A172 (cell line): Measurements from ENCODE around the gene ATP8A2. TPM values are rescaled to one million over a fixed set of nuclear protein-coding genes. Genes with fewer than 3 reads are reported as not detected.

Source experiments
- DNase-seq: peaks from one replicate; pipeline ENCODE4 v3.0.0-alpha.2; 2015; ENCODE audit warnings: low spot score
- total RNA-seq: library from RNA; depleted of rRNA; stranded (reverse); fragments of >200 nt; shearing (Covaris generic); gene quantifications from 2 replicates; pipeline ENCODE4 v1.2.3, GENCODE V29; 2014

ATP8A2 gene
- total RNA-seq, 1 experiment from 2014 or later, result 1.1 TPM

DNA sequence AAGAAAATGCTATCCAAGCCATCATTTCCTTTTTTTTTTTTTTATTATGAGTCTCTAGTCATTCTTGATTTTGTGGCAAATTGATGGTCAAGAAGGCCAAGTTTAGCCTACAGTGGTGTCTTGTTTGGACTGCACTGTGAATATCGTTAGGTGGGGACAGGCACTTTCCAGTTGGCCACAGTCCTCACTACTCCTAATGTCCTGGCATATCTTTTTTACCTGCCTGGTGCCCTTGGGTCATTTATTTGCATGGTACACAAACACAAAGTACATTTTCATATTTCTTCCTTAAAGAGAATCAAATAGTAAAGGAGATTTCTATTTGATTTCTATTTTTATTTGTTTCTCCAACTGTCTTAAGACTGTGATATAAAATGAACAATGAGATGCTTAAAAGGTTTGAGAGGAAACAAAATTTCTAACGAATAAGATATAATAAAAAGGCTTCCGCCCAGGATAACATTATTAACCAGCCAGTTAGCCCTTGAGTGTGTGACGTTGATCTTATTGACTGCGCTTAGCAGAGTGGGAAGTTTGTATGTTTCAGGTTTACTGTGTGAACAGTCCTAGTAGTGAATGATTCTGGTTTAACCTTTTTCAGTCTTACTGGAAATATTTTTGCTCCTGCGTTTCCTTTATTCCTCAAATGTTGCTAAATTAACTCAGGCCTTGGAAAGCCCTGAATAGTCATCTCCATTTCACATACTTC lies 312.0 kb downstream of the ATP8A2 start:
- DNase-seq, result no peak

DNA sequence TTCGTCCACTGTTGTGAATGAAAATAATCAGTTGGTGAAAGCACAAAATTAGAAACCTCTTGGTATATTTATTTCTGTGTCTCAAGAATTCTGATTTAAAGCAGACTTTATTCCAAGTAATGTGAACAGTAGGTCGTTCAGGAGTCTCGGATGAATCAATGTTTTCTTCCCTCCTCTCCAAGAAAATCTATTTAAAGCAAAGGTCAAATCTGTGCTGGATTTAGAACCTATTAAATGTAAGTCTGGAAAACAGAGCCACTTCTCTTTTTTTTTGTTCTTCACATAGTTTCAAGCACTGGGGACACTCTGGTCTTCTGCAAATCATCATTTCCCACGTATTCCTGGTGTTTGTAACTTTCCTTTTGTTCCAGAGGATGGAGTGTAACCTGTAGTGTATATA lies 312.7 kb downstream of the ATP8A2 start:
- DNase-seq, result no peak

- DNase-seq, result no peak
Observed at GRCh38 chr13:25686831-25687470, 315.2 kb downstream of the ATP8A2 start.

DNA sequence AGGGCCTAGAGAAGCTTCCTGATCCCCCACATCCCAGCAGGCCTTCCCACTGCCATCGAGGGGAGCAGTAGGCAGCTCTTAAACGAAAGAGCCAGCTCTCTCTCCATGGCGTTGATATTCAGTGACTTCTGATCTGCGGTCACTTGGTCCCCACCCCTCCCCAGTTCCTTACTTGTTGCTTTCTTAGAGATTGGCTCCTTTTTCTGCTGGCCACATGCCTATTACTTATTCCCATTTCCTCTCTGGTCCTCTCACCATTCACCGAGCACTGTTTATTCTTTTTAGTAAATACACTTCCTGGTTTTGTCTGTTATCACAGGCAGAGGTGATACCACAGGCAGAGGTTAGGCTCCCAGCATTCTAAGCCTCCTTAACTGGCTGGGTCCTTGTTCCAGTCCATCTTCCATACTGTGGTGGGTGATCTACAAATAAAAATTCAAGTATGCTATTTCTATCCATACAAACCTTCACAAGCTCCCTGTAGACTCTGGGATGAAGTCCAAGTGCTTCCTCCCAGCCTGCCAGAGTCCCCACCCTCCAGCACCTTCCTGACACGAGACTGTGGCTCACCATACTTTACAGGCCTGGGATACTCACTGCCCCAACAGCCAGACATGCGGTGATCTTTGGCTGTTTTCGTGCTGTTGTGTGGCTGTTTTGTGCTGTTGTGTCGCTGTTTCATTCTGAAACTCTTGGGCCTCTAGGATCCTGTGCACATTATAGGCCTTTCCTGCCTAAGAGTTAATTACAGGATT lies 315.9 kb downstream of the ATP8A2 start:
- peak; percentile 27 for DNase-seq

- no peak for DNase-seq
Observed at GRCh38 chr13:25688536-25688935, 316.8 kb downstream of the ATP8A2 start.

- DNase-seq, result no peak
Observed at GRCh38 chr13:25689539-25689938, 317.8 kb downstream of the ATP8A2 start.

DNA sequence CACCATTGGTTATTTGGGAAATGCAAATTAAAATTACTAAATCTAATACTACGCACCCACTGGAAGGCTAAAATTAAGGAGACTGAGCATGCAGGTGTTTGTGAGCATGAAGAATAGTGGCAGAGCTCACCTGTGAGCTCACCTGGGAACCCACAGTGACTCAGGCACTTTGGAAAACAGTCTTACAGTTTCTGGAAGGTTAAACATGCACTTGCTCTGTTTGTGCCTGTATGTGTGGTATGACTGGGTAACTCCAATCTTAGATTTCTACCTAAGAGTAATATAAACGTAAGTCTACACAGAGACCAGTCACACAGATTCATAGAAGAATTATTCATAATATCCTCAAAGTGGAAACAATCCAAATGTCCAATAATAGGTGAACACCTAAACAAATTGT lies 318.8 kb downstream of the ATP8A2 start:
- no peak for DNase-seq

- DNase-seq, result no peak
Observed at GRCh38 chr13:25691654-25692053, 319.9 kb downstream of the ATP8A2 start.

DNA sequence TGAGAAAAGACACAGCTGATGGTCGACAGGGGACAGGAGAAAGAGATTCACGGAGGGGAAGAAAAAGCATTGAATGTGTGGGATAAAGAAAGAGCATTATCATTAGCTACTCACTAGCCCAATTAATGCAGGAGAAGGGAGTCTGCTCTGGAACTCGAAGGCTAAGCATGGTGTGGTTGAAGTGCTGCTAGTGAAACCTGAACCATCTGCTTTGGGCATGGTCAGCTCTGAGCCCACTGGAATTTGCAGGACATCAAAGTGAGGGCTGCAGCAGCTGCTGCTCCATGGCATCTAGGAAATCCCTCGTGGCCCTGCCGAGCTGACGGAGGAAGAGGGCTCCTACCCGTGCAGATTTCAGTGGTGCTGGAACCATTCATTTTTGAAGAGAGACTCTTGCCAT lies 320.3 kb downstream of the ATP8A2 start:
- no peak for DNase-seq

DNA sequence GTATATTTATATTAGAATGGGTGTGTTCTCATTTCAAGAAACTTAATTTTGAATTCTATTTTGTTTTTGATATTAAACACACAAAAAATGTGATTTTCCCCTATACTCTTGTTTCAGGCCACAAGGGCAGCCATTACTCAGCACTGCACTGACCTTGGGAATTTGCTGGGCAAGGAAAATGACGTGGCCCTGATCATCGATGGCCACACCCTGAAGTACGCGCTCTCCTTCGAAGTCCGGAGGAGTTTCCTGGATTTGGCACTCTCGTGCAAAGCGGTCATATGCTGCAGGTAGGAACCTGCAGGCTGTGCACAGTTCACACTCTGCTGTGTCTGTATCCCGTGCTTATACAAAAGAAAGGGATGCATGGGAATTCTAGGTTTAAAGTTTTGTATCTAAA lies 327.3 kb downstream of the ATP8A2 start:
- DNase-seq, result peak; percentile 78

DNA sequence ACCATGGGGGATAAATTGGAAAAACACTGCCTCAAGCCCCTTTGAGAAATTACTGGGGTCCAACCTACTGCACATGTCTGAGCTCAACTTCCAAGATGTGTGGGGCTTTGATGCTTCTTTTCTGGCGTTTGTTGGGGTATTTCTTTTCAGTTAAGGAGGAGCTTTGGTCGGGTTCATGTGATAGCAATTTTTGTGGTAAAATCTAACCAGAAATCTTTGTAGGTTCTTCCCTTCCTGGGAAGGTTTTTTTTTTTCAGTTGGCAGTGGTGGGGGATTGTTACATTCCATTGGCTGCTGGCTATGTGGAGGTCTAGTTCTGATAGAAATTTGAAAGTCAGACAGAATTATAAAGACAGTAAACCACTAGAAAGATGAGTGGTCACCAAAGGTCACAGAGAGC lies 327.8 kb downstream of the ATP8A2 start:
- DNase-seq, result peak; percentile 13

GRCh38 chr13:25701304-25701703 lies 329.5 kb downstream of the ATP8A2 start:
- no peak for DNase-seq

DNA sequence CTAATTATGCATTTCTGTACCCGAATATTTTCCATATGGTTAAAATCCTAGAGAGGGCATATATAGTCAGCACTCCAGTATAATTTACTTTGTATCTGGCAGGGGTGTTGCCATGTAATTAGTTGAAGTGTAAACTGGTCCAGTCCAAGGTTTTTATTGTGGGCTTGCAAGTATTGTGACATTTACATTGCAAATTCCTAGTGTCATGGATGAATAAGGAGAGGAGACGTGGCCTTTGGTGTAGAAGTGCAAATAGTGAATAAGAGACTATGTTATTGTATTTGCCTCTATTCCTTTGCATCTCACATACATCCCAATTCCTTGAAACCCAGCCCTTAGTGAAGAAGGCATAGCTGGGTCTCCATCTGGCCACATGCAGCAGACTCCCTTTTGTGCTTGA lies 330.6 kb downstream of the ATP8A2 start:
- no peak for DNase-seq

DNA sequence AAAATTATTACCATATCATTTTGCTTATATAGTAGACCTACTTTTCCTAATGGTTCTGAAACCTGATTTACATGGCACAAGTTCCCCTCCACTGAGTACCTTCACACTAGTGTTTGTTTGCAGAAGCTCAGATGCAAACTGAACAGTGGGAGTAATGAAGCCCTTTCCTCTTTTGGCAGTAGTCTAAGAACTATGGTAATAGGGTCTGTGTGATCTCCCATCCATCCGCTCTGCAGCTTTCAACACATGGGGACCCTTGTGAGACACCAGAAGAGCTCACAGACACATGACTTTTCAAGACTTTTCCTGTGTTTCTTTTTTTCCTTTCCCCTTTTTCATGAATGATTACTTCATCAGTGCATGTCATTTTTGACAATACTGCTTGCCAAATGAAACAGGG lies 336.0 kb downstream of the ATP8A2 start:
- DNase-seq, result no peak

DNA sequence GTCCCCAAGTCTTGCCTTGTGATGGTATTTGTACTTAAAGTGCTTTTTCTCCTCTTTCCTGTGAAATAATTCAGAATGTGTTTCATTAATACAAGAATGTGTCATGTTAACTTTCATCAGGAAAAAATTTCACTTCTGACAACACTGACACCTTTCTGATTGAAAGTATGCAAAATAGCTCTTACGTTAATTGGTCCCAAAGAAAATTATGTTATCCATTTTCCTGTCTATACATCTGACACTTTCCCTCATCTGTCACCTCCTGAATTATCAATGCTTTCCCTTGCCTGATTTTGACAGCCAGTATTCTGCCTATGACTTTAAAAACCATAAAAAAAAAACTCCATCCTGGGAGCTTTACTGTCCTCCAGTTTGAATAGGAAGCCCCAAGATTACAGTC lies 336.5 kb downstream of the ATP8A2 start:
- no peak for DNase-seq

- no peak for DNase-seq
Observed at GRCh38 chr13:25709088-25709487, 337.3 kb downstream of the ATP8A2 start.

DNA sequence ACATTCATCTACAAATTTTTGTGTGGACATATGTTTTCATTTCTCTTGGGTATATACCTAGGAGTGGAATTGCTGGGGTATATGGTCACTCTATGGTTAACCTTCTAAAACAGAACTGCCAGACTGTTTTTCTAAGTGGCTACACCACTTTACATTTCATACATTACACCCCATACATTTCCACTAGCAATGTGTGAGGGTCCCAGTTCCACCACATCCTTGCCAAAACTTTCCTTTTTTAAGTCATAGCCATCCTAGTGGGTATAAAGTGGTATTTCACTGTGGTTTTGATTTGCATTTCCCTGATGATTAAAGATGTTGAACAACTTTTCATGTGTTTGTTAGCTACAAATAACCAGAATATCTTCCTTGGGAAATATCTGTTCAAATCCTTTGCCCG lies 344.0 kb downstream of the ATP8A2 start:
- no peak for DNase-seq

GRCh38 chr13:25717666-25718197 lies 346.0 kb downstream of the ATP8A2 start:
- DNase-seq, result no peak

DNA sequence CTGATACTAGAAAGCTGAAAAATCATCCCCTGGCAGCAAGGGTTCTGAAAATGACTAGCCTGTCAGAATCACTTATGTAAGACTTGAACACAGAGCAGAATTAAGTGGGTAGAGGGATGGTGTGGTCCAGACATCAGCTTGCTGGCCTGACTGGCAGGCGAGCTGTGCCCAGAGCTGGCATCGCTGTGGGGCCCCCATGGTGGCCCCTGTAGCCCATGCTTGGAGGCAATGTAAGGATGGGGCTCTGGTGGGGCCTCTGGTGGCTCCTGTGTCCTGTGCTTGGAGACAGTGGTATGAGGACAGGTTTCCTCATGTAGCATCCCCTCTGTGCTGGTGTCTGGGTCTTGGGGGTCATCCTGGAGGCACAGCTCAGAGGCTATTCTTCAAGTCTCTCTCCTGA lies 347.9 kb downstream of the ATP8A2 start:
- no peak for DNase-seq

DNA sequence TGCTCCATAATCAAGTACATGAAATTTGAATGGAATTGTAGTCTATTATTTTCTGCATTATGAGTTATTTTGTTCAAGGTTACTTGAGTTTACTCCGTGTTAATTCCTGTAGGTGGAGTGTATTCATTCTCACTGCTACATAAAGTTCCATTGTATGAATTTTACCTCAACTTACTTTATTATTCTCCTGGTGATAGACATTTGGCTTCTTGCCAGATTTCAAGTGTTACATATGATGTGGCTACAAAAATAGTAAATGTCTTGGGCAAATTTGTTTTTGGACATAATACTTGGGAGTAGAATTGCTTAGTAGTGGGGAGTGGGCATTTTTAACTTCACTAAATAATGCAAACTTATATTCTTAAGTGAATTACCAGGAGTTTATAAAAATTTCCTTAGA lies 351.1 kb downstream of the ATP8A2 start:
- no peak for DNase-seq

- no peak for DNase-seq
Observed at GRCh38 chr13:25725104-25725503, 353.3 kb downstream of the ATP8A2 start.

GRCh38 chr13:25727250-25727649 lies 355.5 kb downstream of the ATP8A2 start:
- no peak for DNase-seq

GRCh38 chr13:25727810-25728209 lies 356.0 kb downstream of the ATP8A2 start:
- DNase-seq, result no peak
